Neuron (in vitro differentiated cells): Measurements from ENCODE around the gene PLXNA4.

ENCODE experiments used
- H2AFZ ChIP-seq: one replicate; pipeline ENCODE4 v1.6.1; 2013; ENCODE audit warnings: low read depth, mild to moderate bottlenecking, inconsistent platforms, low read length, moderate library complexity
- H3K27me3 ChIP-seq: one replicate; pipeline ENCODE4 v1.6.1; 2013; ENCODE audit warnings: low read length; ENCODE audit not compliant: insufficient read depth
- H3K36me3 ChIP-seq: one replicate; pipeline ENCODE4 v1.6.1; 2013; ENCODE audit warnings: low read length; ENCODE audit not compliant: insufficient read depth
- H3K4me1 ChIP-seq: one replicate; pipeline ENCODE4 v1.6.1; 2013; ENCODE audit warnings: low read length; ENCODE audit not compliant: insufficient read depth
- H3K4me3 ChIP-seq: 2 replicates; pipeline ENCODE4 v1.5.1; 2013; ENCODE audit warnings: mild to moderate bottlenecking, low read length, moderate library complexity
- H3K9me3 ChIP-seq: one replicate; pipeline ENCODE4 v1.6.1; 2013; ENCODE audit warnings: low read length

PLXNA4 gene

GRCh38 chr7:132569884-132570614 is 6.2 kb downstream of the PLXNA4 start:
- no peaks in the 10 kb centered on the region for H3K9me3 ChIP-seq
- peaks cover 7% of the 10 kb centered on the region for H3K4me1 ChIP-seq
- H3K36me3 ChIP-seq: no peaks in the 10 kb centered on the region
- peaks cover 34% of the 10 kb centered on the region for H3K27me3 ChIP-seq
- H3K4me3 ChIP-seq: no peak overlapping the region
- no peak overlapping the region for H2AFZ ChIP-seq

GRCh38 chr7:132568962-132569361 is 7.3 kb downstream of the PLXNA4 start:
- H3K36me3 ChIP-seq: no peaks in the 10 kb centered on the region
- H3K9me3 ChIP-seq: no peaks in the 10 kb centered on the region
- H3K4me1 ChIP-seq: no peaks in the 10 kb centered on the region
- H3K4me3 ChIP-seq: no peak overlapping the region
- no peak overlapping the region for H2AFZ ChIP-seq
- H3K27me3 ChIP-seq: peaks cover 24% of the 10 kb centered on the region

- Histone ChIP-seq H3K27me3 (peaks cover 5% of the 10 kb centered on the region), H2AFZ (no peak overlapping the region), H3K36me3 (no peaks in the 10 kb centered on the region), H3K9me3 (no peaks in the 10 kb centered on the region), H3K4me1 (no peaks in the 10 kb centered on the region), H3K4me3 (no peak overlapping the region)
These were observed 10.4 kb downstream of the PLXNA4 start for GRCh38 chr7:132565885-132566284.

GRCh38 chr7:132565441-132565840 is 10.8 kb downstream of the PLXNA4 start:
- peaks cover 5% of the 10 kb centered on the region for H3K27me3 ChIP-seq
- no peaks in the 10 kb centered on the region for H3K36me3 ChIP-seq
- no peaks in the 10 kb centered on the region for H3K9me3 ChIP-seq
- H3K4me1 ChIP-seq: no peaks in the 10 kb centered on the region
- H2AFZ ChIP-seq: no peak overlapping the region
- H3K4me3 ChIP-seq: no peak overlapping the region

GRCh38 chr7:132564849-132565248 is 11.4 kb downstream of the PLXNA4 start:
- H2AFZ ChIP-seq: no peak overlapping the region
- H3K4me1 ChIP-seq: no peaks in the 10 kb centered on the region
- no peaks in the 10 kb centered on the region for H3K36me3 ChIP-seq
- H3K4me3 ChIP-seq: no peak overlapping the region
- H3K9me3 ChIP-seq: no peaks in the 10 kb centered on the region
- H3K27me3 ChIP-seq: peaks cover 2% of the 10 kb centered on the region

- H3K9me3 ChIP-seq: no peaks in the 10 kb centered on the region
- no peaks in the 10 kb centered on the region for H3K36me3 ChIP-seq
- no peak overlapping the region for H3K4me3 ChIP-seq
- no peaks in the 10 kb centered on the region for H3K4me1 ChIP-seq
- peaks cover 2% of the 10 kb centered on the region for H3K27me3 ChIP-seq
- no peak overlapping the region for H2AFZ ChIP-seq
These were observed 12.2 kb downstream of the PLXNA4 start for GRCh38 chr7:132564090-132564489.

- H3K27me3 ChIP-seq: peaks cover 2% of the 10 kb centered on the region
- H3K4me3 ChIP-seq: no peak overlapping the region
- H3K36me3 ChIP-seq: no peaks in the 10 kb centered on the region
- no peaks in the 10 kb centered on the region for H3K4me1 ChIP-seq
- no peaks in the 10 kb centered on the region for H3K9me3 ChIP-seq
- no peak overlapping the region for H2AFZ ChIP-seq
These were observed 13.6 kb downstream of the PLXNA4 start for GRCh38 chr7:132562690-132563089.

GRCh38 chr7:132561763-132562162 is 14.5 kb downstream of the PLXNA4 start:
- Histone ChIP-seq H3K4me1 (no peaks in the 10 kb centered on the region), H3K9me3 (no peaks in the 10 kb centered on the region), H3K4me3 (no peak overlapping the region), H2AFZ (no peak overlapping the region), H3K27me3 (peaks cover 2% of the 10 kb centered on the region), H3K36me3 (no peaks in the 10 kb centered on the region)

GRCh38 chr7:132560825-132561529 is 15.3 kb downstream of the PLXNA4 start:
- no peaks in the 10 kb centered on the region for H3K36me3 ChIP-seq
- no peak overlapping the region for H2AFZ ChIP-seq
- H3K4me3 ChIP-seq: no peak overlapping the region
- H3K27me3 ChIP-seq: peaks cover 2% of the 10 kb centered on the region
- H3K4me1 ChIP-seq: no peaks in the 10 kb centered on the region
- no peaks in the 10 kb centered on the region for H3K9me3 ChIP-seq

- H2AFZ ChIP-seq: no peak overlapping the region
- H3K4me1 ChIP-seq: no peaks in the 10 kb centered on the region
- no peaks in the 10 kb centered on the region for H3K36me3 ChIP-seq
- H3K4me3 ChIP-seq: no peak overlapping the region
- H3K9me3 ChIP-seq: no peaks in the 10 kb centered on the region
- H3K27me3 ChIP-seq: peaks cover 2% of the 10 kb centered on the region
These were observed 16.2 kb downstream of the PLXNA4 start for GRCh38 chr7:132560105-132560504.

- Histone ChIP-seq H3K4me1 (no peaks in the 10 kb centered on the region), H3K27me3 (peaks cover 2% of the 10 kb centered on the region), H3K9me3 (no peaks in the 10 kb centered on the region), H2AFZ (no peak overlapping the region), H3K4me3 (no peak overlapping the region), H3K36me3 (no peaks in the 10 kb centered on the region)
These were observed 17.5 kb downstream of the PLXNA4 start for GRCh38 chr7:132558815-132559214.

GRCh38 chr7:132557489-132558044 is 18.7 kb downstream of the PLXNA4 start:
- no peaks in the 10 kb centered on the region for H3K36me3 ChIP-seq
- H2AFZ ChIP-seq: no peak overlapping the region
- no peaks in the 10 kb centered on the region for H3K4me1 ChIP-seq
- H3K4me3 ChIP-seq: no peak overlapping the region
- peaks cover 2% of the 10 kb centered on the region for H3K27me3 ChIP-seq
- H3K9me3 ChIP-seq: no peaks in the 10 kb centered on the region

GRCh38 chr7:132554446-132554845 is 21.8 kb downstream of the PLXNA4 start:
- Histone ChIP-seq H3K4me1 (no peaks in the 10 kb centered on the region), H2AFZ (no peak overlapping the region), H3K36me3 (no peaks in the 10 kb centered on the region), H3K4me3 (no peak overlapping the region), H3K27me3 (no peaks in the 10 kb centered on the region), H3K9me3 (no peaks in the 10 kb centered on the region)
